CD4-positive, alpha-beta T cell (primary cell): Measurements from ENCODE around the gene LPP. TPM values are rescaled to one million over a fixed set of nuclear protein-coding genes. Genes with fewer than 3 reads are reported as not detected.

Source experiments
- ATAC-seq: fragments of 200-7000 bp; cut with Tn5 transposase; one replicate; pipeline ENCODE4 v1.10.0; 2022; ENCODE audit warnings: mild to moderate bottlenecking; ENCODE audit not compliant: poor library complexity
- CTCF ChIA-PET: fragments of 350-600 bp; sonication (Branson Sonifier 250); formaldehyde crosslinking; loops from one replicate; lab custom pipeline; 2021; ENCODE audit warnings: antibody characterized with exemption, inconsistent platforms; lab: Charles Lee
- POLR2A ChIA-PET: fragments of 350-600 bp; sonication (Branson Sonifier 250); formaldehyde crosslinking; loops from one replicate; lab custom pipeline; 2021; ENCODE audit warnings: antibody characterized with exemption, inconsistent platforms; lab: Charles Lee
- DNase-seq, 14 experiments: peaks; one replicate each; pipeline ENCODE4 v3.0.0-alpha.2; 2013 to 2020; ENCODE audit warnings: mixed read lengths in 2 of 14
- H3K27ac ChIP-seq, 2 donors: one replicate each; pipeline versions ENCODE4 v1.5.1 to v1.7.0; 2013; ENCODE audit warnings: low read length in 2 of 2, low read depth in 1 of 2, mild to moderate bottlenecking in 1 of 2
- H3K27me3 ChIP-seq, 2 experiments: 1 replicate in 1 of 2; 2 replicates in 1 of 2; pipeline versions ENCODE4 v1.6.1 to v1.7.0; 2013; ENCODE audit warnings: low read length in 2 of 2, control low read depth in 1 of 2, mild to moderate bottlenecking in 1 of 2, moderate library complexity in 1 of 2; ENCODE audit not compliant: insufficient read depth in 2 of 2, control insufficient read depth in 1 of 2
- H3K36me3 ChIP-seq: one replicate; pipeline ENCODE4 v1.6.1; 2013; ENCODE audit warnings: low read length, control low read depth; ENCODE audit not compliant: insufficient read depth
- H3K4me1 ChIP-seq: one replicate; pipeline ENCODE4 v1.6.1; 2013; ENCODE audit warnings: low read length, control low read depth; ENCODE audit not compliant: insufficient read depth
- H3K4me3 ChIP-seq: one replicate; pipeline ENCODE4 v1.5.1; 2013; ENCODE audit warnings: mild to moderate bottlenecking, low read length, moderate library complexity
- H3K9me3 ChIP-seq, 2 experiments: 1 replicate in 1 of 2; 2 replicates in 1 of 2; pipeline versions ENCODE4 v1.6.1 to v1.7.0; 2013; ENCODE audit warnings: low read length in 2 of 2, mild to moderate bottlenecking in 2 of 2, control low read depth in 1 of 2, moderate library complexity in 1 of 2; ENCODE audit not compliant: control insufficient read depth in 1 of 2, insufficient read depth in 1 of 2
- H3K27ac Mint-ChIP-seq: one replicate; pipeline ENCODE4 v1.8.0; 2020; ENCODE audit warnings: mixed read lengths
- H3K27me3 Mint-ChIP-seq: one replicate; pipeline ENCODE4 v1.8.0; 2021; ENCODE audit warnings: mixed read lengths
- H3K36me3 Mint-ChIP-seq: one replicate; pipeline ENCODE4 v1.8.0; 2021; ENCODE audit warnings: low read depth, mixed read lengths
- H3K4me1 Mint-ChIP-seq: one replicate; pipeline ENCODE4 v1.8.0; 2021; ENCODE audit warnings: low read depth, mixed read lengths
- H3K4me3 Mint-ChIP-seq: one replicate; pipeline ENCODE4 v1.8.0; 2020; ENCODE audit warnings: mild to moderate bottlenecking, mixed read lengths
- H3K9me3 Mint-ChIP-seq: one replicate; pipeline ENCODE4 v1.8.0; 2020; ENCODE audit warnings: mixed read lengths
- intact Hi-C, 2 experiments: fragments of 100-400 bp; cut with DNase I in 1 of 2; cut with micrococcal nuclease in 1 of 2; formaldehyde crosslinking; loops; one replicate each; pipeline versions ENCODE4 v1.15.1 to v1.9.0; 2023 to 2025; cut with DNase I, micrococcal nuclease
- total RNA-seq, 174 experiments: library from RNA in 2 of 174; stranded (reverse) in 2 of 174; gene quantifications; one replicate each; pipeline ENCODE4 v1.2.3 and lab custom pipeline; 2021 to 2026
- TF ChIP-seq, protein P1 (sequence below): fragments of 200-600 bp; IDR thresholded peaks from one replicate; pipeline ENCODE4 v1.8.0; 2022; ENCODE audit warnings: antibody characterized with exemption, mild to moderate bottlenecking

LPP gene
- total RNA-seq, 2 experiments from 2014 or later: 45.6 to 45.9 TPM

GRCh38 chr3:188918093-188918492, 764.1 kb downstream of the LPP start:
- DNase-seq (no peak), ATAC-seq (no peak)
- Histone ChIP-seq H3K27ac (no peak overlapping the region), H3K4me3 (no peak overlapping the region), H3K27me3 (no peaks in the 10 kb centered on the region), H3K4me1 (peaks cover 20% of the 10 kb centered on the region), H3K36me3 (no peaks in the 10 kb centered on the region), H3K9me3 (no peaks in the 10 kb centered on the region)
- Mint-ChIP-seq H3K4me3 (no peak overlapping the region), H3K4me1 (peaks cover 23% of the 10 kb centered on the region), H3K27me3 (no peaks in the 10 kb centered on the region), H3K27ac (peak overlapping the region; percentile 71), H3K36me3 (no peaks in the 10 kb centered on the region), H3K9me3 (no peaks in the 10 kb centered on the region)
- intact Hi-C loops: no loop called here
- POLR2A ChIA-PET: interaction anchor here (0.7 kb wide), 1 partner anchor 1177 kb away, joined by 3 read pairs; no protein-coding TSS in a partner anchor
- TF ChIP-seq, protein P1, sequence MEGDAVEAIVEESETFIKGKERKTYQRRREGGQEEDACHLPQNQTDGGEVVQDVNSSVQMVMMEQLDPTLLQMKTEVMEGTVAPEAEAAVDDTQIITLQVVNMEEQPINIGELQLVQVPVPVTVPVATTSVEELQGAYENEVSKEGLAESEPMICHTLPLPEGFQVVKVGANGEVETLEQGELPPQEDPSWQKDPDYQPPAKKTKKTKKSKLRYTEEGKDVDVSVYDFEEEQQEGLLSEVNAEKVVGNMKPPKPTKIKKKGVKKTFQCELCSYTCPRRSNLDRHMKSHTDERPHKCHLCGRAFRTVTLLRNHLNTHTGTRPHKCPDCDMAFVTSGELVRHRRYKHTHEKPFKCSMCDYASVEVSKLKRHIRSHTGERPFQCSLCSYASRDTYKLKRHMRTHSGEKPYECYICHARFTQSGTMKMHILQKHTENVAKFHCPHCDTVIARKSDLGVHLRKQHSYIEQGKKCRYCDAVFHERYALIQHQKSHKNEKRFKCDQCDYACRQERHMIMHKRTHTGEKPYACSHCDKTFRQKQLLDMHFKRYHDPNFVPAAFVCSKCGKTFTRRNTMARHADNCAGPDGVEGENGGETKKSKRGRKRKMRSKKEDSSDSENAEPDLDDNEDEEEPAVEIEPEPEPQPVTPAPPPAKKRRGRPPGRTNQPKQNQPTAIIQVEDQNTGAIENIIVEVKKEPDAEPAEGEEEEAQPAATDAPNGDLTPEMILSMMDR: no peak
- CTCF ChIA-PET: no interaction called here

DNA sequence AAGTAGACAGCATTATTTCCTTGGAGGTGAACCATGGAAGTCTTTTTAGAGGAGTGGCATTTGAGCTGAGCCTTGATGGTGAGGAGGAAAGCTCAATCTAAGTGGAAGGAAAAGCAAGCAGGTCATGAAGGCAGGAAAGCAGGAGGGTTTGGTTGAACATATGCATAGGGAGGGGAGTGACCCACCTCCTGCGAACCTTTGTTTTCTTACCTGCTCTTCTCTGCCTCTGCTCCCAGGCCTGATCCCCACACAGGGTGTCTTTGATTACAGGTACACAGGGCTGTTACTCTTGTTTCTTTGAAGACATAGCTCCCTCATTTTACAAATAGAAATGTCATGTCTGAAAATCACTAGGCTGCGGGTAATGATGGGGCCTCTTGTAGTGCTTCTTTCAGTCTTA, 769.7 kb downstream of the LPP start:
- Mint-ChIP-seq H3K4me3 (no peak overlapping the region), H3K27ac (no peak overlapping the region), H3K4me1 (no peaks in the 10 kb centered on the region), H3K27me3 (no peaks in the 10 kb centered on the region), H3K9me3 (no peaks in the 10 kb centered on the region), H3K36me3 (no peaks in the 10 kb centered on the region)
- Histone ChIP-seq H3K9me3 (no peaks in the 10 kb centered on the region), H3K27me3 (no peaks in the 10 kb centered on the region), H3K4me3 (no peak overlapping the region), H3K27ac (no peak overlapping the region), H3K4me1 (no peaks in the 10 kb centered on the region), H3K36me3 (no peaks in the 10 kb centered on the region)
- ATAC-seq (no peak), DNase-seq (no peak)
- ChIA-PET CTCF (interaction anchor here (0.6 kb wide), 1 partner anchor 373 kb away, joined by 3 read pairs; no protein-coding TSS in a partner anchor), POLR2A (no interaction called here)
- TF ChIP-seq, protein P1: no peak
- intact Hi-C loops: no loop called here

GRCh38 chr3:188925376-188925775, 771.4 kb downstream of the LPP start:
- H3K4me3 Mint-ChIP-seq: no peak overlapping the region
- ATAC-seq (no peak), DNase-seq (no peak)
- ChIA-PET POLR2A (no interaction called here), CTCF (no interaction called here)
- H3K36me3 ChIP-seq: no peaks in the 10 kb centered on the region
- intact Hi-C loops: no loop called here
- TF ChIP-seq, protein P1: no peak
- H3K27ac ChIP-seq: no peak overlapping the region
- no peaks in the 10 kb centered on the region for H3K36me3 Mint-ChIP-seq
- H3K27me3 ChIP-seq: no peaks in the 10 kb centered on the region
- no peaks in the 10 kb centered on the region for H3K9me3 ChIP-seq
- no peak overlapping the region for H3K27ac Mint-ChIP-seq
- no peaks in the 10 kb centered on the region for H3K4me1 Mint-ChIP-seq
- no peaks in the 10 kb centered on the region for H3K4me1 ChIP-seq
- H3K9me3 Mint-ChIP-seq: no peaks in the 10 kb centered on the region
- no peaks in the 10 kb centered on the region for H3K27me3 Mint-ChIP-seq
- no peak overlapping the region for H3K4me3 ChIP-seq
